Retina (tissue), 1 donor: ENCODE results near the gene ATP6V0D1.

ENCODE experiments used
- DNase-seq: peaks from one replicate; pipeline ENCODE4 v3.0.0-alpha.2; 2016

Gene ATP6V0D1

DNA sequence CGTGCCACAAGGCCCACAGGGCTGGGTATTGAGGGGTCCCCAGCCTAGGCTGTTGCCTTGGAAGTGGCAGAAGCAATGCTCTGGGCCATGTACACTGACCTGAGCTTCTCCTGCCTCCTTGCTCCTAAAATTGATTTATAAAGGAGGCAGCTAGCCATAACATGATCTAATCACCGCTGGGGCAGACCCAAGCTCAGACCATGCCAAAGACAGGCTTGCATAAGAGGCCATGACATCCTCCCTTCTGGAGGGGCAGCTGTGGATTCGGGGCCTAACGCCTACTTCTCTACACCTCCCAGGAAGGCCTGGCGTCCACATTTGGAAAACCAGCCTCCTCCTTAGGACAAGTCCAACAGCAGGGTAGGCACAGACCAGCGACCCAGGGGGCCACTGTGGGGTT is 37.7 kb downstream of the ATP6V0D1 start:
- DNase-seq: no peak

- no peak for DNase-seq
Observed at GRCh38 chr16:67442581-67443255, 38.2 kb downstream of the ATP6V0D1 start.

DNA sequence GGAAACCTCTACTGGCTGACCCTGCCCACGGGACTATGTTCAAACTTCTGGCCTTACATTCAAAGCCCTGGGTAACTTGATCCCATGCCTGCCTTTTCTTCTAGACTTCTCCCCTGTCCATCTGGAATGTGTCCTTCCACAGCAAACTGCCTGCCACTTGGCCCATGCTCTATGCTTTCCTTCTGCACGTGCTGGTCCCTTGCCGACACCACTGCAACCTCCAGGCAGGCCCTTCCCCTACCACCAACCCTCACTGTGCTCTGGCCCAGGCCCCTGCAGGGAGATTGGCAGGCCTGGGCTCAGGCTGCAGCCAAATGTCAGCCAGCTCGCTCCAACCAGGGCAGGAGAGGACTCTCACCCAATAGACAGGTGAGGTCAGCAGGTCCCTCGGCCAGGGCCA is 39.0 kb downstream of the ATP6V0D1 start:
- DNase-seq: no peak

GRCh38 chr16:67441271-67441753 is 39.6 kb downstream of the ATP6V0D1 start:
- DNase-seq: no peak

DNA sequence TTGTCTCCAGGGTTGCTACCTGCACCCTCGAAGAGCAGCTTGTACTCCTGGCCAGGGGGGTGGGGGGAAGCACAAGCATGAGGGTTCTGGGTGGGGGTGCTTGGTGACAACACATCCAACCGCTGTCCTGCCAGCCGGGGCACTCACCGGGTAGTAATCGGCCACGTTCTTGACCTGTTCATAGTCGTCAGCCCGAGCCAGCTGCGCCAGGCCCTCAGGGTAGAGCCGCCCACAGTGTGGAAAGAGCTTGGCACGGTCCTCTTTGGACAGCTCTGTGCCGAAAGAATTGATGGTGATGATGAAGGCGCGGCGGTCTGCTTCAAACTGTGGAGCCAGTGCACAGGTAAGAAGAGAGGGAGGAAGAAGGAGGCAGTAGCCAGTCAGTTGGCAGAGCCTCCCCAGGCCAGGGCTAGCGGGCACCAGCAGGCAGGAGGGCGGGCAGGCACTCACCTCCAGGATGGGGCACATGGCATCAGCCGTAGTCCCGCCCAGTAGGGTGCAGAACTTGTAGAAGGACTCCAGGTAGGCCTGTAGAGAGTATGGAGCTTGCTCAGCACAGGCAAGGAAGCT is 42.0 kb downstream of the ATP6V0D1 start:
- DNase-seq: no peak

- DNase-seq: no peak
Observed at GRCh38 chr16:67438098-67438791, 42.7 kb downstream of the ATP6V0D1 start.

DNA sequence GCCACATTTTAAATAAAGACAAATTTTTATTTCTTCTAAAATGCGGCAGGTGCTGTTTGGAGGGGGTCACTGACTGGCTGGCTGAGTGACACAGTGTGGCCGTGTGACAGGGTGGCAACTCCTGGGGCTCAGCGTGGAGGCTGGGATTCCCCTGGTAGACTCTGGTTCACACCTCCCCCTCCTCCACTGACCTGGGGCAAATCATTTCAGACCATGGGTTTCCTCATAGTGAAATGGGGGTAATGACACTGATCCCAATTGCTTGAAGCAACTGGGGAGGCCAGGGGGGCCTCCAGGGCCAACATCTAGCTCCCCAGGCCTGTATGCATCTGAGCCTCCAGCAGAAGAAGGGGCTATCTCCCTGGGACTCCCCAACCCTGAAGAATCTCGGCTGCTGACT is 43.4 kb downstream of the ATP6V0D1 start:
- no peak for DNase-seq

GRCh38 chr16:67436640-67437193 is 44.2 kb downstream of the ATP6V0D1 start:
- DNase-seq: no peak

DNA sequence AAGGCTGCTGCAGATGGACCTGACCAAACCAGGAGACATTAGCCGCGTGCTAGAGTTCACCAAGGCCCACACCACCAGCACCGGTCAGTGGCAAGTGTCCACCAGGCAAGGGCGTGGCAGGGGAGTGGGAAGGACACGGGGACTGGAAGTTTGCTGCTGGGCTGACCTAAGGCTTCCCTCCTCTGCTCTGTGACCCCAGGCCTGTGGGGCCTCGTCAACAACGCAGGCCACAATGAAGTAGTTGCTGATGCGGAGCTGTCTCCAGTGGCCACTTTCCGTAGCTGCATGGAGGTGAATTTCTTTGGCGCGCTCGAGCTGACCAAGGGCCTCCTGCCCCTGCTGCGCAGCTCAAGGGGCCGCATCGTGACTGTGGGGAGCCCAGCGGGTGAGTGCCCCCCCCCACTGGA is 45.2 kb downstream of the ATP6V0D1 start:
- DNase-seq: no peak

DNA sequence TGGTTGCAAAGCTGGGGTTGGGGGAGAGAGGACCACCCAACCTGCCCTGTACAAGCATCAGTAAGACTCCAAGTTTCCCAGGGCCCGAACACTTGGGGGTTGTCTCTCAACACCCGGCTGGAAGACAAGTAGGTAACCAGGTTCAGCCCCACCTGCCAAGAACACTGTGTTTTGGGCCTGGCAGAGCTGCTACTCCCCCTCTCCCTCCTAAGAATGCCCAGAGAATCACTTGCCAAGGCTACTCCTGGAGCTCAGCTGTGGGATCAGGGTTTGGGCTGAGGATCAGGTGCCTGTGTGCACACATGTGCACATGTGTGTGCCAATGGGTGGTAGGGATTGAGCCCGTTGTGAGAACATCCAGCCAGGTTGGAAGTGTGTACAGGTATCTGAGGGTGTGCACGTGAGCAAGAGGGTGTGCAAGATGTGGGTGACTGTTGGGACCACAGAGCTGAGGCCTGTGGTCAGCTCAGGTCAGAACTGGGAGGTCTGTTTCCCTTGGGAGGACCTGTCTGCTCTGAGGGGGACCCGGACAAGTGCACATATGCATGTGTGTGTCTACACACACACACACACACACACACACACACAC is 47.7 kb downstream of the ATP6V0D1 start:
- DNase-seq: no peak

DNA sequence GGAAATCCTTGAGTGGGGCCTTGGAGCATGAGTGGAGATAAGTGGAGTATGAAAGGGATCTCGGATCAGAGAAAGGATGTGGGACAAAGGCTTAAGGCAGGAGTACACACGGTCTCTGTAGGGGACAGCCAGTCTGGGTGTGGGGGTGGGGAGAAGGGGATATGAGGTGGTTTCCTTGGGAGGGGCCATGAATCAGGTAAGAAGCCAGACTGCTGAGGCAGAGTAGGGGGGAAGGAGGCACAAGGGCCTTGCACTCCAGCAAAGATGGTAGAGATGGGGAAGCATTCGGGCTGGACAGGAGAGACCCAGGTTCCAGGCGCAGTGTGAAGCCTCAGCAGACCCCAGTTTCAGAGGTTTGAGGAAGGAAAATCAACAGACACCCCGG is 48.5 kb downstream of the ATP6V0D1 start:
- DNase-seq: no peak

GRCh38 chr16:67431775-67432505 is 49.0 kb downstream of the ATP6V0D1 start:
- DNase-seq: no peak

DNA sequence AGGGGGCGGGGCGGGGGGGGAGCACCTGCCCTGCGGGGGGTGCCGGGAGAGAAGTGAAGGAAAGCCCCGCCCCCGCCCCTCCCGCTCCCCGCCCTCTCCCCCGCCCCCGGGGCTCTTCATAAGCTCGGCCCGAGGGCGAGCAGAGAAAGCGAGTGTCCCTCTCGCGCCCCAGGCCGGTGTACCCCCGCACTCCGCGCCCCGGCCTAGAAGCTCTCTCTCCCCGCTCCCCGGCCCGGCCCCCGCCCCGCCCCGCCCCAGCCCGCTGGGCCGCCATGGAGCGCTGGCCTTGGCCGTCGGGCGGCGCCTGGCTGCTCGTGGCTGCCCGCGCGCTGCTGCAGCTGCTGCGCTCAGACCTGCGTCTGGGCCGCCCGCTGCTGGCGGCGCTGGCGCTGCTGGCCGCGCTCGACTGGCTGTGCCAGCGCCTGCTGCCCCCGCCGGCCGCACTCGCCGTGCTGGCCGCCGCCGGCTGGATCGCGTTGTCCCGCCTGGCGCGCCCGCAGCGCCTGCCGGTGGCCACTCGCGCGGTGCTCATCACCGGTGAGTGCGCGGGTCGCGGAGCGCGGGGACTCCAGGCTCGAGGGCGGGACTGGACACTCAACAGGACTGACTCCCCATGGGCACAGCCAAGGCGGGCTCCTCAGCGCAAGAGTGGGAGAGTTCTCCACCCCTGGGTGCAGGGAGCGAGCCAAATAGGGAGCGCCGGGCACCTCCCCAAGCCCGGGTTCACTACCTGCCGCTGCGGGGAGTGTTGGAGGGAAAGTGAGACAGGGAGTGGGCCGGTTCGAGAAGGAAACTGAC is 49.8 kb downstream of the ATP6V0D1 start, which contains the start of gene HSD11B2:
TSS of gene HSD11B2 (plus strand) at position 145 of the 798 bp plus-strand sequence. CDS start at position 273, 128 bp downstream.
- DNase-seq: peak; percentile 65

GRCh38 chr16:67430504-67430976 is 50.4 kb downstream of the ATP6V0D1 start:
- peak; percentile 63 for DNase-seq

DNA sequence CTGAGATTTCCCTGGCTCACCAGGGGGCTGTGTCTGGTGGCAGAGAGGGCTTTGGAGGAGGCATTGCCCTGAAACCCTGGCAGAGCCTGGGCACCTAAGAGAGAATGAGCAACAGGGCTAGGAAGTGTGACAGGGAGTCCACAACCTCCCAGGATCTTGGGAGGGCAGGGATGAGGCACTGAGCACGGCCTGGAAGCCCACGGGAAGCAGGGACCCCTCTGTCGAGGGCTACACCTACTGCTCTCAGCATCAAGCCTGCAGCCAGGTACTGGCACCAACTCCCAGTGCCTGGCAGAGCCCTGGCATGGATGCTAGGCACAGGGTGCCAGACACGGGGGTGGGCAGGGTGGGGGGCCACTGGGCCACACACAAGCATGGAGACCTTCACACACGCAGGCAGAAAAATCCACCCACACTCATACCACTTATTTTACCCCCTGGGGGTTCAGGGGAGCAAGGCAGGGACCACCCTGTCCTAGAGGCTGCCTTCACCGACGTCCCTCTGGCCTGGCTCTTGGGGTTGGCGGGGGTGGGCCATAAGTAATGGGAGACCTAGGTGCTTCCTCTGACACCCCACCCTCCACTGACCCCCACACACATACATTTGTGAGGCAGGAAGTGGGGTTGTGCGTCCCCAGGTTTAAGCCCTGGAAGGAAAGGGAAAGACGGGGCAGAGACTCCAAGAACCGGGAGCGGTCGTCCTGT is 51.0 kb downstream of the ATP6V0D1 start:
- DNase-seq: no peak

- no peak for DNase-seq
Observed at GRCh38 chr16:67429053-67429798, 51.7 kb downstream of the ATP6V0D1 start.

DNA sequence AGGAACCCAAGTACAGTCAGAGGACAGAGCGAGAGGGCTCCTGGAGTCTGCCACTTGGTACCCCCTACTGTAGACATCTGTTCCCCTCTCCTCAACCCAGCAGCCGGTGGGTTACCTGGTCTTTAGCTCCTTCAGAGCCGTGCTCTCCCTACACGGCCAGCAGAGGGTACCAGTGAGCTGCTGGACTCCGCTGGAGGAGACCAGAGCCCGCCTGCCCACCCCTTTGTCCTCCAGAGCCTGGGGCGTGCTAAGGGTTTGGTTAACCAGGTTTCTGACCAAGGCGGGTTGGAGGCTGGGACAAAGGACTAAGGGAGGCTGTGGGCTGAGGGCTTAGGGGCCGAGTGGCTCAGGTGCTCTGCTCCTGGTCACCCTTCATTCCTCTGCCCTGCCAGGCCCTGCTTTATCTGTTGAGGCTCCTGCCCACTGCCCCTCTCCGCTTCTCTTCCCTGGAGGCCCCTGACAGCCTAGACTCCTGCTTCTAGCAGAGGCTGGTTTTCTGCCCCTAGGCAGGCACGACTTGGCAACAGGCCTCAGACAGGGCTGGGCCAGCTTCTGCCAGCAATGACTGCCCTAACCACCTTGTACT is 52.7 kb downstream of the ATP6V0D1 start:
- DNase-seq: peak; percentile 79

DNA sequence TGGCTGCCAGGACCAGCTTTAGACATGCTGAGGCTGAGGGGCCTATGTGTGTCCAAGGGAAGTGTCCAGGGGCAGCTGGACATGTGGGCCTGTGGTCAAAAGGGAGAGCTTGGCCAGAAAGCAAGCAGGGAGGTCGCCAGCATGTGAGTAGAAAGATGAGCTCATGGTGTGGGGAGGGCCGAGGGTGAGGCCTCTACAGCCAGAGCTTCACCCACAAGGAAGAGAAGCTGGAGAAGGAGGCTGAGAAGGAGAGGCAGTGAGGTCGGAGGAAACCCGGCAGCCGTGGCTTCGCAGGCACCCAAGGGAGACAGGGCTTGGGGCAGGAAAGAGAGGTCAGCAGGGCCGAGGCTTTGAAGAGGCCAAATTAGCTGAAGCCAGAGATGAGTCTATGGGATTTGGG is 54.0 kb downstream of the ATP6V0D1 start:
- no peak for DNase-seq

- no peak for DNase-seq
Observed at GRCh38 chr16:67426022-67426421, 54.9 kb downstream of the ATP6V0D1 start.

DNA sequence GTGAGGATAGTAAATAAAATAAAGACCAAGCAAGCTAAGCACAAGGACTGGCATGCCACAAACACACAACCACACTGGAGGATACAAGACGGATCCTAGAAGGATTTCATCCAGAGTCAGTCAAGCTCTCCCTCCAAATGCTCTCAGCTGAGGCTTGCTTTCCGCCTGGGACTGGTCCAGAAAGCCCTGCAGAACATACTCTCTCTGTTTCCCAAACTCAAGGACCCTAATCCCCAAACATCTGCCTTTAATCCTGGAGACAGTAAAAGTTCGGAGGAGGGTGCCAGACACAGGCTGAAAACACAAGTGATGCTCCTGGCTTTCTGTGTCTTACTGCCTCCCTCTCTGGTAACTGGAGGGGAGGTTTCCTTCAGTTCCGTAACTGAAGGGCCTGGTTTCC is 55.4 kb downstream of the ATP6V0D1 start:
- DNase-seq: no peak
